Muscle of arm (tissue), 12 donors: Measurements from ENCODE around the gene RESF1. TPM values are rescaled to one million over a fixed set of nuclear protein-coding genes. Genes with fewer than 3 reads are reported as not detected.

ENCODE experiments used
- DNase-seq: peaks from one replicate; pipeline ENCODE4 v3.0.0-alpha.2; 2013
- polyA plus RNA-seq, 12 donors: library from polyadenylated mRNA; unstranded; fragments of 120-200 nt; gene quantifications; one replicate each; pipeline ENCODE4 v1.2.1, GENCODE V29; 2013; ENCODE audit not compliant: insufficient read length in 12 of 12

RESF1 gene
- polyA plus RNA-seq, 12 donors = 18.7 to 36.2 (median 27.5) TPM; not detected in 1

- DNase-seq = no peak
Observed at GRCh38 chr12:31954925-31955858, 4.0 kb upstream of the RESF1 start.

DNA sequence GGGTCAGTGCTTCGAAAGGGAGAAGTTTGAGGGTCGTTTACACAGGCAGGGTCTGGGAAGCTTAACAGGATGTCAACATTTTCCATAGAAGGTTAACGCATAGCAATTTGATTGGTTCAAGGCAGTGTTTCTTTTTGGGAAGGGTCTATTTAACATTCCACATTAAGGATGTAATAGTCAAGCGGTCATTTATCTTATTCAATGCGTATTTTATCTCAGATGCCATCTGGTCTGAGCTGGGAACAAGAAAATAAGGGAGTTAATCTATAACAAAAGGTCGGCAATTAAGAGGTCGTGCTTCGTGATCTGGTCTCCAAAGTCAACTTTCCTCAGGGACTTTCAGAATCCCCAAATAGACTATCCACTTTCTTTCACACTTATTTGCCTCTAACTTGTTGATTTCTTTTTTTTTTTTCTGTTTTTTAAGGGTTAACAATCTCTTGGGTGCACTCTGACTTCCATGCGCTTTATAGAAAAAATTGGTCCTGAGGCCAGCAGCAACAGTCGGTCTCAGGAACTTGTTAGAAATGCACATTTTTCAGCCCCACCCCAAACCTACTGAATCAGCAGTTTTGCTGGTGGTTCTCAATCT, 550 bp upstream of the RESF1 start:
- no peak for DNase-seq

GRCh38 chr12:31959701-31960391, 631 bp downstream of the RESF1 start:
- peak; percentile 67 for DNase-seq

- DNase-seq = no peak
Observed at GRCh38 chr12:31961137-31961536, 1.9 kb downstream of the RESF1 start.

GRCh38 chr12:31962076-31962475, 2.9 kb downstream of the RESF1 start:
- DNase-seq = no peak

DNA sequence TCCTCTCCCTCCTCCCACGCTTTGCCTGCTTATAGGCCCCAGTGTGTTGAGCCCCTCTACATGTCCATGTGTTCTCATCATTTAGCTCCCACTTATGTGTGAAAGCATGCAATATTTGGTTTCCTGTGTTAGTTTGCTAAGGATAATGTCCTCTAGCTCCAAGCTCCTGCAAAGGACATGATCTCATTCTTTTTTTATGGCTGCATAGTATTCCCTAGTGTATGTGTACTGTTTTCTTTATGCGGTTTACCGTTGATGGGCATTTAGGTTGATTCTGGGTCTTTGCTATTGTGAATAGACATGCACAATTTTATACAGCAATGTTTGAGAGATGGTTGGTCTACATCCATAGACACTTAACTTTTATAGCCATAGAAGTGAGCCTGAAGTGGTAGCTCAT, 5.1 kb downstream of the RESF1 start:
- DNase-seq = no peak

GRCh38 chr12:31965090-31965489, 5.9 kb downstream of the RESF1 start:
- no peak for DNase-seq

DNA sequence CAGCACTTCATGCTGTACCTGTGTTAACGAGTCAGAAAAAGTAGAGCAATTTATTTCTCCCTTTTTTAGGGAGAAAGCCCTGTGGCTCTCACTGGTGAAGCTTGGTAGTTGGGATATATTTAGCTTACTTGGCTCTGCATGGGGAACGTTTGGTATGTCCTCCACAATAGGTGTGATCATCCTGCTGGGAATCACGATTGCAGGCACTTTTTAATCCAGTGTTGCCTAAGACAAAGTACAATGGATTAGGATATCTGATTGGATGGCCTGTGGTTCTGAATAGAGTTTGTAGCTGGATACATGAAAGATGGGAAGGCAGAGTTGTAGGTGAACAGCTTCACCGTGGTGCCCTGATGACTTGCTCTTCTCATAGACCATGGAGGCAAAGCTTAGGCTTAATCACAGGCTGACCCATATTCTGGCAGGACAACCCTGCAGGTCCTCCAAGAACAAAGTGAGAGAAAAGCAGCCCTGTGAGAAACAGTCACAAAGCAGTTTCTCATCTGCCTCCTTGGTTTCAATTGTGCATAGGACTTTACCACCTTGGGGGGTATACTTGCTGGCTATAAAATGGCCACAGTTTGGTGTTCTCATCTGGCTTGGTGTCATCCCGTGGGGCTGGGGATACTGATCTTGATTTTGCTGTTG, 7.5 kb downstream of the RESF1 start:
- DNase-seq = no peak

DNA sequence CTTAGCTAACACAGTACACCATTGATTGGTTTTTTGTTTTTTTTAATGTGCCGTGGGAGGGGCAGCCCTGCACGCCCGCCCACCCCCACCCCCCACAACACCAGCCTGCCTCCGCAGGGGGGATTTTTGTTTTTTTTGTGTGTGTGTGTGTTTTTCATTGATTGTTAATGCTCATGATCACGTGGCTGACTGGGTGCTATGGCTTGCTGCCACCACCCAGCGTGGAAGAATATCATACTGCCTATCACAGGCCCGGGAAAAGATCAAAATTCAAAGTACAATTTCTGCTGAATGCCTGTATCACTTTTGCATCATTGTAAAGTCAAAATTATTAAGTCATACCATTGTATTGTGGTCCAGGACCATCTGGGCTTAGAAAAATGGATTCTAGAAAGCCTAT, 8.3 kb downstream of the RESF1 start:
- DNase-seq = no peak

DNA sequence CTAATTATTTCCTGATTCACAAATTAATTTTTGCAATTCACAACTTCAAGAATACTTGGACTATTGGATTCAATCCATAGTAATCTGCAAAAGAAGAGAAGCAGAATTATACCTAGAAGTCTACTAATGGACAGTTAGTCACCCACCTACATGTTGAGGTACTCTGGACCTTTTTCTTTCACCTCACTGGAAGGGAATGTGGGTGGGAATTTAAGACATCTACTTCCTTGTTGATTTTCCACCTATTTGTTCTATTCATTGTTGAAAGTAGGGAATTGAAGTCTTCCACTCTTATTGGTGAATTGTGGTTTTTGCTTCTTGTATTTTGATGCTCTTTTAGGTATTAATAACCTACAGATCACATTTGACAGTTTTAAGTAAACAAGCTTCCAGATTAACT, 11.0 kb downstream of the RESF1 start:
- DNase-seq = no peak

DNA sequence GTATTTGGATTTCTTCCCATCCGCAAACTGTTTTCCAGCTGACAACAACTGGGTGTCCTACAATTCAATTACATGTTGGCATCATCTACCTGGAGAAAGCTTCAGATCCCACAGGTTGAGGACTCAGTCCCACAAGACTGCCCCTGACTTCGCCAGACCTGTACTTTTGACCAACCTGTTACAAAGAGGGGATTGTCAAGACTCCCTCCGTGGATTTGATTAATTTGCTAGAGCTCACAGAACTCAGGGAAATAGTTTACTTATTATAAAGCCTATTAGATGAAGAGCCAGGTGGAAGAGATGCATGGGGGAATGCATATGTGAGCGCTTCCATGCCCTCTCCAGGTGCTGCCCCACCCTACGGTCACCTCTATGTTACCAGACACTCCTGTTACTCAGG, 14.6 kb downstream of the RESF1 start:
- no peak for DNase-seq

DNA sequence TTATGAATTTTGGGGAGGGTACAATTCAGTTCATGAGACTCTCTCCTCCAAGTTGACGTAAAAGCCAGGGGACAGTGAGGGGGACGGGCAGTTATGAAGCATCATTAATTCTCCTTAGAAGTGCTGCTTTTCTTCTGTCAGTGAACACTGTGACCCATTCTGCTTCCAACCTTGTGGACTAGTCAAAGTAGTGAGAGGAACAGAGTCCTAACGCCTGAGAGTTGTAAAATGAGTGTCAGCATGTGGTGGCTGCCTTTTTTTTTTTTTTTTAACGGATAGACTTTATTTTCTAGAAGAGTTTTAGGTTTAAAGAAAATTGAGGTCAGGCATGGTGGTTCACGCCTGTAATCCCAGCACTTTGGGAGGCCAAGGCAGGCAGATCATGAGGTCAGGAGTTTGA, 15.5 kb downstream of the RESF1 start:
- no peak for DNase-seq

- no peak for DNase-seq
Observed at GRCh38 chr12:31984806-31985591, 25.8 kb downstream of the RESF1 start.

DNA sequence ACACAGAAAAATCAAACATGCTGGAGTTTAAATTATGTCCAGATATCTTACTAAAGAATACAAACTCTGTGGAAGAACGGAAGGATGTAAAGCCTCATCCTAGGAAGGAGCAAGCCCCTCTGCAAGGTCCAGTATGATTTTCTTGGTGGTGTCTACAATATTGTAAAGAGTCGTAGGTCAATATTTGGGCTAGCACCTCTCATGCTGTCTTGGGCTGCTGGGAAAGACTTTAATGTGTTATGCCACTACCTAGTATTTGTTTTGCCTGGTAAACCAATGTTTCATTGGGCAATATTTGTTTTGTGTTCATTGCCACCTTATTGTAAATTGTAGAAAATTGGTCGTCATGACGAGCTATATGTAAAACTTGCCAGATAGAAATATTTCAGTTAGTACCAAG, 26.6 kb downstream of the RESF1 start:
- DNase-seq = no peak

DNA sequence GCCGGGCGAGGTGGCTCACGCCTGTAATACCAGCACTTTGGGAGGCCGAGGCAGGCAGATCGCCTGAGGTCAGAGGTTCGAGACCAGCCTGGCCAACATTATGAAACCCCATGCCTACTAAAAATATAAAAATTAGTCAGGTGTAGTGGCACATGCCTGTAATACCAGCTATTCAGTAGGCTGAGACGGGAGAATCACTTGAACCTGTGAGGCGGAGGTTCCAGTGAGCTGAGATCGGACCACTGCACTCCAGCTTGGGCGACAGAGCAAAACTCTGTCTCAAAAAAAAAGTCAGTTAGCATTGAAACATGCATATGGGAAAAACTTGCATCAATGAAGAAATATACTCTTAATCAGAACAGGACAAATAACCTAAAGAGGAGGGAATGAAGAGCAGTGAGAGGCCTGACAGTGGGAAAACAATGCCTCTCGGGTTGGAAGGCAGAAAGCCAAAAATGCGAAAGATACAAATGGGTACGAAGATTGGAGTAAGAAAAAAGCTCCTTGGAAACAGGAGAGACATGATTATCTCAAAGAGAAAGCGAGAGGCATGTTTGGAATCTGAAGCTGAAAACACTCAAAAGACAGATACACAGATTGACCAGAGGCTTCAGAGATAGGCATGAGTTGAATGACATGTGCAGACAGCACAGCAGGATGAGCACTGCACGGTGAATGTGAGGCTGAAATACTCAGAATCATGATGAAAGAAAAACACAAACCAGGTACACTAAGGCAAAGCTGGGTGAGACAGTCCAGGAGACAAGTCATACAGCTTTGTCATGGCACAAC, 30.6 kb downstream of the RESF1 start:
- DNase-seq = no peak

- DNase-seq = no peak
Observed at GRCh38 chr12:31991146-31991545, 31.9 kb downstream of the RESF1 start.

DNA sequence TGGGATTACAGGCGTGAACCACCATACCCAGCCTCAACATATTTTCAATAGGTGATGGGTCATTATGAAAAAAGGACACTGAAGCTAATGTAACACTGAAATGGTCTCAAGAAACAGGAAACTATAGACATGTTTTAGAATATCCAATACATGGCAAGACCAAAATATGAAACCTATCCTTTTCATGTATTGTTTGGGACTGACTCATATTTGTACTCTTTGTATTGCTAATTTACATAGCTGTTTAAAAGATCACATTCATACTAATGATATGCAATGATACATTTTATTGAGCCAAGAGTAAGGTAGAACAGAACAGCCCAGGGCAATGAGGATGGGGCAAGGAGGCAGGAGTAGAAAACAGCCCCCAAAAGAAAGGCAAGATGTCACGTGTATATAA, 32.6 kb downstream of the RESF1 start:
- no peak for DNase-seq

DNA sequence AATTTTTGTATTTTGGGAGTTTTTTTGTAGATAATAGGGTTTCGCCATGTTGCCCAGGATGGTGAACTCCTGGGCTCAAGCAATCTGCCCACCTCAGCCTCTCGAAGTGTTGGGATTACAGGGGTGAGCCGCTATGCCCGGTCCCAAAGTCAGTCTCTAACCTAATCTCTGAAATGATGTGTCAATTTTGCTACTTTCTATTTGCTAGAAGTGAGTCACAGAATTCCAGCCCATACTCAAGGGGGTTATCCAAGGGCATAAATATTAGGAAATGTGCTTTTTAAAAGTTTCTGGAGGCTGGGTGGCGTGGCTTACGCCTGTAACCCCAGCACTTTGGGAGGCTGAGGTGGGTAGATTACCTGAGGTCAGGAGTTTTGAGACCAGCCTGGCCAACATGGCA, 40.5 kb downstream of the RESF1 start:
- no peak for DNase-seq

GRCh38 chr12:32000373-32001005, 41.3 kb downstream of the RESF1 start:
- DNase-seq = no peak

DNA sequence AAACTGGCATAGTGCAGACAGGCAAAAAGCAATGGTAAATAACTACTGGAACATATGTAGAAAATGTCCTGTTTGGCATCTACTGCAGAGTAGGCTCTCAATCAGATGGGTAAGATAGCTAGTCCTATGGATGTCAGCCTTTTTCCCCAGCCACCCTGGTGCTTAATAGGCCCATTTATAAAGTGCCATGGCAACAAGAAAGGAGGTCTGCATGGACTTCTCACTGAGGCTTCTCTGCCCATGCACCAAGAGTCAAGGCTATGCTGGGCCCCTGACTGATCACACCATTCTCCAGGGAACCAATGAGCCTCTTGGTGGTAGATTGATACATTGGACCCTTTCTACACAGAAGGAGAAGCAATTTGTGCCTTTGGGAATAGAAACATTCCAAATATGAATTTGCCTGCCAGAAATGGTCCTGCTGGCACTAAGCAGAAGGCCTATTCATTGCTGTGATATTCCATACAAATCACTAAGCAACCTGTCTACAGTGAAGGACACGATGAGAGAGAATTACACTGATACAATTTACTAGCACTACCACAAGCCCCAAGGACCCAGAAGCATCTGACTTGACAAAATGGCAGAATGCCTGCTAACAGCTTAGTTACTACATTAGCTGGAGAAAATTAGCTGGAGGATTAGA, 43.8 kb downstream of the RESF1 start:
- no peak for DNase-seq
